ENCODE measurements around the gene TDRD1. TPM values are rescaled to one million over a fixed set of nuclear protein-coding genes. Genes with fewer than 3 reads are reported as not detected.

Gene TDRD1
- total RNA-seq, 2 donors from 2014 or later = 0.05 to 0.57 TPM

GRCh38 chr10:114163062-114163461 is 16.1 kb upstream of the TDRD1 start:
- Histone ChIP-seq H3K4me1 (peaks cover 4% of the 10 kb centered on the region), H3K4me3 (no peak overlapping the region), H3K27me3 (no peaks in the 10 kb centered on the region), H3K27ac (no peak overlapping the region), H3K9me3 (no peaks in the 10 kb centered on the region), H3K36me3 (no peaks in the 10 kb centered on the region), H3K9ac (ENCODE audit: low read depth in 2 of 2, low read length in 2 of 2) (no peak overlapping the region)
- no peak for TF ChIP-seq CTCF (IDR thresholded peaks at IDR 0.05)
- DNase-seq = no peak
- intact Hi-C loops (cut with DNase I) = no loop called here

DNA sequence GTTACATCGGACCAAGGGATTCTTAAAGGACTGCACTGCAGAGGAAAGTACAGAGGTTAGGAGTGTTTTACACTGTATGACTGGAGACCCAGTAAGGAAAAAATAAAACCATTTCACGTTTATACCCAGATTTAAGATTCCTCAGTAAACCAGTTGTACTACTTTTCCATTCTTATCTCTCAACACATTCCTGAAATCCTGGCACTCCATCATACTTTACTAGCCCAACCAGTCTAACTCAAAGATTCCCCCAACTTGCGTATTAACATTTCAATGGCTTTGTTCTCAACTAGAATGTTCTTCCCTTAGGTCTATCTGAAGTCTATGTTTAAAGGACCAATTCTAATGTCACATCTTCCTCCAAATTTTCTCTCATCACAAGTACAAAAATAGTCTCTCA is 13.1 kb upstream of the TDRD1 start:
- no peak overlapping the region for H3K9ac ChIP-seq (ENCODE audit: low read depth in 2 of 2, low read length in 2 of 2)
- no peak for TF ChIP-seq CTCF (IDR thresholded peaks at IDR 0.05)
- no peak overlapping the region for H3K27ac ChIP-seq
- intact Hi-C loops (cut with DNase I) = no loop called here
- no peaks in the 10 kb centered on the region for H3K4me1 ChIP-seq
- H3K36me3 ChIP-seq = no peaks in the 10 kb centered on the region
- no peaks in the 10 kb centered on the region for H3K9me3 ChIP-seq
- H3K4me3 ChIP-seq = no peak overlapping the region
- DNase-seq = no peak
- no peaks in the 10 kb centered on the region for H3K27me3 ChIP-seq

DNA sequence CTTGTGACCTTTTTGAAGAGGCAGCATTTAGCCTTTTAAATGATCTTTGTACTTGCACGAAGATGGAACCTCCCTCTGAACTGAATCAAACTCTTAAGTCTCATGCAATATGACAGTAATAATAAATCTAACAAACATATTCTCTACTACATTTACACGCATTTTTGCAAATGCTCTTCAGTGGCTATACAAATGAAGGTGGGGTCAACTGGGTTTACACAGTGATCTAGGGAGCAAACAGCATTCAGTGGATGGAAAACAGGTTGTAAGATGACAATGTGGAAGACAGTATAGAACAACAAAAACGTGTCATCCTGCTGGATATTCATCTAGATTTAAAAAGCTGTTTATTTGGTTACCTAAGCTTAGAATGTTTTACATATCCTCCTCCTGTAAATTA is 12.7 kb upstream of the TDRD1 start:
- no peaks in the 10 kb centered on the region for H3K36me3 ChIP-seq
- no peak overlapping the region for H3K4me3 ChIP-seq
- H3K27ac ChIP-seq = no peak overlapping the region
- no peaks in the 10 kb centered on the region for H3K9me3 ChIP-seq
- H3K4me1 ChIP-seq = no peaks in the 10 kb centered on the region
- no peaks in the 10 kb centered on the region for H3K27me3 ChIP-seq
- no peak for TF ChIP-seq CTCF (IDR thresholded peaks at IDR 0.05)
- H3K9ac ChIP-seq (ENCODE audit: low read depth in 2 of 2, low read length in 2 of 2) = no peak overlapping the region
- DNase-seq = no peak
- intact Hi-C loops (cut with DNase I) = no loop called here

GRCh38 chr10:114167985-114168384 is 11.2 kb upstream of the TDRD1 start:
- intact Hi-C loops (cut with DNase I) = no loop called here
- no peaks in the 10 kb centered on the region for H3K4me1 ChIP-seq
- H3K4me3 ChIP-seq = no peak overlapping the region
- TF ChIP-seq CTCF (IDR thresholded peaks at IDR 0.05) = no peak
- no peaks in the 10 kb centered on the region for H3K9me3 ChIP-seq
- no peak overlapping the region for H3K9ac ChIP-seq (ENCODE audit: low read depth in 2 of 2, low read length in 2 of 2)
- no peaks in the 10 kb centered on the region for H3K27me3 ChIP-seq
- DNase-seq = no peak
- H3K27ac ChIP-seq = no peak overlapping the region
- no peaks in the 10 kb centered on the region for H3K36me3 ChIP-seq

GRCh38 chr10:114168450-114169009 is 10.6 kb upstream of the TDRD1 start:
- H3K4me1 ChIP-seq = no peaks in the 10 kb centered on the region
- no peak for TF ChIP-seq CTCF (IDR thresholded peaks at IDR 0.05)

More at GRCh38 chr10:114168450-114169009, 10.6 kb upstream of the TDRD1 start:
- H3K9me3 ChIP-seq = no peaks in the 10 kb centered on the region
- no peaks in the 10 kb centered on the region for H3K27me3 ChIP-seq
- no peaks in the 10 kb centered on the region for H3K36me3 ChIP-seq
- H3K27ac ChIP-seq = no peak overlapping the region
- intact Hi-C loops (cut with DNase I) = no loop called here
- H3K4me3 ChIP-seq = no peak overlapping the region
- no peak for DNase-seq
- H3K9ac ChIP-seq (ENCODE audit: low read depth in 2 of 2, low read length in 2 of 2) = no peak overlapping the region
